Thoracic aorta (tissue), 2 donors: ENCODE data around the gene SMU1. TPM values are rescaled to one million over a fixed set of nuclear protein-coding genes. Genes with fewer than 3 reads are reported as not detected.
A peak's percentile ranks its signal among the peaks of the same experiment; 100 is the strongest.

ENCODE experiments used
- ATAC-seq: fragments of 150-250 bp; one replicate; pipeline ENCODE4 v1.8.0; 2017; ENCODE audit warnings: low read depth; ENCODE audit not compliant: insufficient number of reproducible peaks, low FRiP score
- DNase-seq: peaks from one replicate; pipeline ENCODE4 v3.0.0-alpha.2; 2020; ENCODE audit warnings: low spot score
- H3K27ac ChIP-seq, 2 donors: fragments of 200-600 bp; sonication (generic); 1 replicate in 1 of 2; 2 replicates in 1 of 2; pipeline ENCODE4 v1.5.1; 2016; ENCODE audit warnings: mild to moderate bottlenecking in 2 of 2, moderate library complexity in 2 of 2
- H3K27me3 ChIP-seq: fragments of 200-600 bp; sonication (generic); replicated peaks from 2 replicates; pipeline ENCODE4 v1.6.0; 2016; ENCODE audit warnings: mild to moderate bottlenecking; ENCODE audit not compliant: insufficient read depth
- H3K36me3 ChIP-seq: fragments of 200-600 bp; sonication (generic); one replicate; pipeline ENCODE4 v1.5.1; 2016
- H3K4me1 ChIP-seq, 2 donors: fragments of 200-600 bp; sonication (generic); 1 replicate in 1 of 2; 2 replicates in 1 of 2; pipeline versions ENCODE4 v1.5.1 to v1.6.0; 2016; ENCODE audit warnings: low read depth in 2 of 2, mild to moderate bottlenecking in 1 of 2; ENCODE audit not compliant: control insufficient read depth in 1 of 2
- H3K4me3 ChIP-seq: fragments of 200-600 bp; sonication (generic); 2 replicates; pipeline ENCODE4 v1.5.1; 2016; ENCODE audit warnings: mild to moderate bottlenecking
- H3K9me3 ChIP-seq: fragments of 200-600 bp; sonication (generic); 2 replicates; pipeline ENCODE4 v1.5.1; 2016
- total RNA-seq, 2 donors: library from RNA; depleted of rRNA; stranded (reverse); fragments of >200 nt; gene quantifications; one replicate each; pipeline versions ENCODE4 v1.1.0 to v1.2.3, GENCODE V29; 2016
- TF ChIP-seq, protein P1 (sequence below): fragments of 200-600 bp; sonication (generic); IDR thresholded peaks from one replicate; pipeline ENCODE4 v1.5.1; 2019; ENCODE audit warnings: antibody characterized with exemption

SMU1 gene
- total RNA-seq, 2 donors from 2014 or later, result 14.9 to 19.0 TPM

DNA sequence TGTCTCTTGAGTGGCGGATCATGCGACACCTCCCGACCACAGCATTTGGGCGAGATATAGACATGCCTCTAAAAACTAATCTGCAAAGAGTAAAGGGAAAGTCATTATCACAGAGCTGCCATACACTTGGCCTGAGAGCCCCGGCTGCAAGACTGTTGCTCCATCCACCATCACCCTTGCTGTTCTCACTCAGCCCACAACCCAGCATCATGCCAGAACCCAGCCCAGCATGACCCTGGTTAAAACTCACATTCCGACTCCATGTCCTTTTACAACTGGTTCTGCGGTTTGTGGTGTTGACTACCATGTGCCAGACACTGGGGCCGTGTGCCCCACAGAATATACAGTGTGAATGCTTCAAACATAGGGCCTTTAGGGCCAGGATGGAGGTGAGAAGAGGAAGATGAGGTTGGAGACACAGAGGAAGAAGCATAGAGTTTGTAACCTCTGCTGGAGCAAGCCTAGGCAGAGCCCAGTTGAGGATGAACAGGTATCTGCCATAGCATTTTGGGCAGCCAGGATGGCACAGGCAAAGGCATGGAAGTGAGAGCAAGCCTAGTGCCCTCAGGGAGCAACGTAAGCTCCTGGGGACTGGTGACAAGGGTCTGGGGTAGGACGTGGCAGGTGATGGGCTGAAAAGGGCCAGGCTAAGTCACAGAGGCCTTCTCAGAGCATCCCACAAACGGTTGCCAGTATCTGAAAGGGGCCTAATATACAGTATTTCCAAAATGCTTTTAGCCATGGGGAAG is 37.5 kb upstream of the SMU1 start:
- H3K4me1 ChIP-seq, result peaks cover 3 to 12% of the 10 kb centered on the region in 2 donors
- H3K36me3 ChIP-seq, result peaks cover 38% of the 10 kb centered on the region
- H3K4me3 ChIP-seq, result no peak overlapping the region
- H3K9me3 ChIP-seq, result no peaks in the 10 kb centered on the region
- ATAC-seq, result no peak
- no peaks in the 10 kb centered on the region for H3K27me3 ChIP-seq
- no peak for DNase-seq
- TF ChIP-seq, protein P1, sequence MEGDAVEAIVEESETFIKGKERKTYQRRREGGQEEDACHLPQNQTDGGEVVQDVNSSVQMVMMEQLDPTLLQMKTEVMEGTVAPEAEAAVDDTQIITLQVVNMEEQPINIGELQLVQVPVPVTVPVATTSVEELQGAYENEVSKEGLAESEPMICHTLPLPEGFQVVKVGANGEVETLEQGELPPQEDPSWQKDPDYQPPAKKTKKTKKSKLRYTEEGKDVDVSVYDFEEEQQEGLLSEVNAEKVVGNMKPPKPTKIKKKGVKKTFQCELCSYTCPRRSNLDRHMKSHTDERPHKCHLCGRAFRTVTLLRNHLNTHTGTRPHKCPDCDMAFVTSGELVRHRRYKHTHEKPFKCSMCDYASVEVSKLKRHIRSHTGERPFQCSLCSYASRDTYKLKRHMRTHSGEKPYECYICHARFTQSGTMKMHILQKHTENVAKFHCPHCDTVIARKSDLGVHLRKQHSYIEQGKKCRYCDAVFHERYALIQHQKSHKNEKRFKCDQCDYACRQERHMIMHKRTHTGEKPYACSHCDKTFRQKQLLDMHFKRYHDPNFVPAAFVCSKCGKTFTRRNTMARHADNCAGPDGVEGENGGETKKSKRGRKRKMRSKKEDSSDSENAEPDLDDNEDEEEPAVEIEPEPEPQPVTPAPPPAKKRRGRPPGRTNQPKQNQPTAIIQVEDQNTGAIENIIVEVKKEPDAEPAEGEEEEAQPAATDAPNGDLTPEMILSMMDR, result no peak
- no peak overlapping the region for H3K27ac ChIP-seq

DNA sequence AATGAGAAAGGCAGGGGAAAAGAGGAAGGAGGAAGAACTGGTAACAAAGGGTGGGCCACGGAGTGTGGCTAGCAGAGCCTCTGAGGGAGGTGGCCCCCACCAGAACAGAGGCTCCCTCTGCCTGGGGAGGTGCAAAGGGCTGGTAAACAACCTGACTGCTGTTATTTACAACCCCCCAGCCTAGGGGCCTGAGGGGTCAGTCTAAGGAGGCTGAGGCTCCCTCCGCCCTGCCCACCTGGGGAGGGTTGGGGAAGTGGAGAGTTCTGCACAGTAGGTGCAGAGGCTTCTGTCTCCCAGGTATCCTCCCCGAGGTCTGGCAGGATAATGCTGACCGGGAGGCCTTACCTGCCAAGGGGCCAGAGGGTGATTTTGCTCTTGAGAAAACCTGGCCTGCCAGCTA is 35.6 kb upstream of the SMU1 start:
- peaks cover 7 to 14% of the 10 kb centered on the region in 2 donors for H3K4me1 ChIP-seq
- TF ChIP-seq, protein P1, result no peak
- no peak overlapping the region for H3K4me3 ChIP-seq
- no peak for DNase-seq
- H3K36me3 ChIP-seq, result peaks cover 34% of the 10 kb centered on the region
- H3K9me3 ChIP-seq, result no peaks in the 10 kb centered on the region
- H3K27ac ChIP-seq, result no peak overlapping the region
- no peaks in the 10 kb centered on the region for H3K27me3 ChIP-seq
- no peak for ATAC-seq

DNA sequence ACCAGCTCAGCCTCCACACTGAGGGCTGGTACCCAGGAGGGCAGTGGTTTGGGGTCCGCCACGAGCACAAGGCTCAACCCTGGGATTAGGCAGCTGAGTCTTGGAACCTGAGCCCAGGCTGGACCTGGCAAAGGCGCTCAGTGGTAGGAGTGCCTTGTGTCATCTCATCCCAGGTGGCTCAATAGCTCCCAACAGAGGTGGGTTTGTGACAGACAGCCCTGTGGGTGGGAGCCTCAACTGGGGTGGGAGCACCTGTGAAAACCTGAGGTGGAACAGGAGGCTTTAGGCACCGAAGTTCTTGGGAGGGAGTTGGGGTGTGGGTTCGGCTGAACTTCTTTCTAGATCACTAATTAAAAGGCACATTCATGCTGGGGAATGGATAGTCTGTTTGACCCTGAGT is 35.2 kb upstream of the SMU1 start:
- TF ChIP-seq, protein P1, result no peak
- peaks cover 34% of the 10 kb centered on the region for H3K36me3 ChIP-seq

DNA sequence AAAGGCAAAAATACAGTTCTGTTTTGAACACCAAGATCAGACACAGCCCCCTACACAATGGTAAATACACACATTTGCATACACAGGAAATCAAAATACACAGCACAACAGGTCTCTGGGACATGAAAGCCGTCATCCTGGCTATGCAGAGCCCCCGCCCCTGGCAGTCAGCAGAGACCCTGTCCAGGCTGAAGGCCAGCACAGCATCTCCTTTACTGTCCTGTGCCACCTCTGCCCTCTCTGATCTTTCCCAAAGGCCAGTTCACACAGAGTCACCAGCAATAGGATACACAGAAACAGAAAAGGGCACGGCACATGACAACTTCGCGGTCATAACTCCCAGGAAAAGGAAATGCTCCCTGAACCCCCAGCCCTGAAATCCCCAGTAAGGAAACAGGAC is 34.2 kb upstream of the SMU1 start:
- peaks cover 12 to 22% of the 10 kb centered on the region in 2 donors for H3K4me1 ChIP-seq
- peaks cover 34% of the 10 kb centered on the region for H3K36me3 ChIP-seq
- no peak overlapping the region for H3K4me3 ChIP-seq
- DNase-seq, result no peak
- TF ChIP-seq, protein P1, result no peak
- no peak for ATAC-seq
- no peaks in the 10 kb centered on the region for H3K9me3 ChIP-seq
- H3K27ac ChIP-seq, result no peak overlapping the region
- no peaks in the 10 kb centered on the region for H3K27me3 ChIP-seq

More for the DNA sequence above, 35.2 kb upstream of the SMU1 start:
- Histone ChIP-seq H3K4me1 (peaks cover 11 to 15% of the 10 kb centered on the region in 2 donors), H3K27ac (no peak overlapping the region), H3K9me3 (no peaks in the 10 kb centered on the region), H3K27me3 (no peaks in the 10 kb centered on the region), H3K4me3 (no peak overlapping the region)
- DNase-seq, result no peak
- ATAC-seq, result no peak

DNA sequence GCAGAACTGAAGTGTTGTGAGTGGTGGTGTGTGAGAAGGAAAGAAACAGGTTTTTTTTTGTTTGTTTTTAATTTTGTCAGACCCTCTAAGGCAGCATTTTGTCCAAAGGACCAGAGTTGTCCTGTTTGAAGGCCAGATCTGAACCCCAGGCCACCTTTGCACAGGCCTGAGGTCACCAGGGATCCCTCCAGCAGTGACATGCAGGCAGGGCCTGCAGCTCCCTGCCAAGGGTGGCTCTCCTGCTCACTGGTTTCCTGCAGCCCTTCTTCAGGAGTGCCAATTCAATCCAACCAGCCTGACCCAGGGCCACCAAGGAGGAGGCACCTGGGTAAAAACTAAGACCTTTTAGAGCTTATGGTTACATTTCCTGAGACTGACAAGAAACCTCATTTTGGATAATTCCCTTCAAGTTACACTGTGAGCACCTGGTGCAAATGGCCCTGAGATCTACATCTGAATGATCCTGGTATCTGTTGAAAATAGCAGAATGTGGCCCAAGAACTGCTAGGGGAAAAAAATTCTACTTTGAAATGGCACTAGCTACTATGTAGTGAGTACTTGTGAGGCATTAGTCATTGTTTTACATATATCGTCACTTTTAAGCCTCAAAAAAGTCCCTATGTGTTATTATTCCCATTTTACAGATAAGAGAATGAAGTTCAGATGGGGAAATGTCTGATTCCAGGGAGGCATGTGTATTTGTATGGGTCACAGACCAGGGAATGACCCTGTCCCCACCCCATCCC is 33.5 kb upstream of the SMU1 start:
- H3K27me3 ChIP-seq, result no peaks in the 10 kb centered on the region
- no peaks in the 10 kb centered on the region for H3K9me3 ChIP-seq
- peaks cover 12 to 22% of the 10 kb centered on the region in 2 donors for H3K4me1 ChIP-seq
- TF ChIP-seq, protein P1, result no peak
- ATAC-seq (no peak), DNase-seq (no peak)
- H3K36me3 ChIP-seq, result peaks cover 34% of the 10 kb centered on the region
- H3K4me3 ChIP-seq, result no peak overlapping the region
- peak overlapping the region in 1 of 2 donors; percentile 38 for H3K27ac ChIP-seq
